ENCODE data around the gene XCL2. TPM values are rescaled to one million over a fixed set of nuclear protein-coding genes. Genes with fewer than 3 reads are reported as not detected.
"Not testable (repeated sequence)": the region's sequence is repeated elsewhere in the genome, so short reads cannot be mapped to it uniquely, and the experiment has no call there.

The XCL2 gene
- total RNA-seq, 2 donors from 2014 or later: 1.5 to 4.9 TPM

DNA sequence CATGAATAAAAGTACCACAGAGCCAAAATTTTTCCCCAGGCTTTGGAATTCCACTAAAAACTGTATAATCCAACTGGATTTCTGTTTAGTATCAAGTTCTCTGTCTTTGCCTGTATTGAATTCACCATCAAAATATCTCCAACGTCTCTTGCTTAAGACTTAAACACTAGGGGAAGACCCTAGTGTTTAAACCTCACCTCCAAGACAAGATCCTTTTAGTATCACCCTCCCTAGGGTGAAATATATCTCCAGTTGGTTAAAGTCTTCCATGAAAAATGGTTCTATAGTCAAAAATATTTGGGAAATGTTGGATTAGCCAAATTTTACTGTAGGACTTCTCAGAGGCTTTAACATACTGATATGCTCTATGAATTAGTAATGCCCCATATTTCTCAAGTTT lies 24.5 kb upstream of the XCL2 start:
- H3K9me3 Mint-ChIP-seq: peaks cover 0 to 5% of the 10 kb centered on the region in 2 donors
- DNase-seq (ENCODE audit: low spot score in 2 of 2): no peak
- H3K27ac Mint-ChIP-seq: no peak overlapping the region
- peaks cover 0 to 4% of the 10 kb centered on the region in 2 donors for H3K36me3 Mint-ChIP-seq
- ATAC-seq: no peak

DNA sequence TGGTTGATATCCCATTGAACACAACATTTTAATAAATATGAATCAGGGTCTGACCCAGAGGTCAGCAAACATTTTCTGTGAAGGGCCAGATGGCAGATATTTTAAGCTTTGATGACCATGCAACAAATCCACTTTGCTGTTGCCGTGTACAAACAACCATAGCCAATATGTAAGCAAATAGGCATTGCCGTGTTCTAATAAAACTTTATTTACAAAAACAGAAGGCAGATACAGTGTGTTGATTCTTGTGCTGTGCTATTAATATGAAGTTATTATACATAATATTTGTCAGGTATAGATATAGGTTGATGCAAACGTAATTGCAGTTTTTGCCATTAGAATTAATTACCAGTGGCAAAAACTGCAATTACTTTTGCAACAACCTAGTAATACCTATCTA lies 23.8 kb upstream of the XCL2 start:
- ATAC-seq (no peak), DNase-seq (ENCODE audit: low spot score in 2 of 2) (no peak)
- peaks cover 5 to 10% of the 10 kb centered on the region in 2 donors for H3K9me3 Mint-ChIP-seq

DNA sequence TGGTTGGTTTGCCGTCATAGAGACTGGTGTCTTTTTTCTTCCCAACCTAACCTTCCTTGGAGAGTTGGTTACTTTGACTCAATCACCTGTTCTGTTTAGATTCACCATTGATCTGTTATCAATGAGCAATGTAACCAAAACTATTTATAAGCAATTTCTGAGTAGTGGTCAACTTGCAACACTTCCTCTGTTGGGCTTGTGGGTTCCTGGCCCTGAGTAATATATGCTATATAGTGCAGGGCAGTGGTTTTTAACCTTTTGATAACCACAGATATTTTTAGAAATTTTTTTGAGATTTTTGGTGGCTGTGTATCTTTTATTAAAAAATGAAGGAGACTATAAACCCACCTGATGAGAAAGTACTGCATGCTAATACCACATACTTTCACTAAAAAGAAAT lies 23.2 kb upstream of the XCL2 start:
- ATAC-seq (no peak), DNase-seq (ENCODE audit: low spot score in 2 of 2) (no peak)
- H3K36me3 Mint-ChIP-seq: peaks cover 0 to 8% of the 10 kb centered on the region in 2 donors
- no peak overlapping the region for H3K27ac Mint-ChIP-seq
- peaks cover 5 to 11% of the 10 kb centered on the region in 2 donors for H3K9me3 Mint-ChIP-seq

More for the DNA sequence above, 23.8 kb upstream of the XCL2 start:
- Mint-ChIP-seq H3K27ac (no peak overlapping the region), H3K36me3 (peaks cover 0 to 8% of the 10 kb centered on the region in 2 donors)

DNA sequence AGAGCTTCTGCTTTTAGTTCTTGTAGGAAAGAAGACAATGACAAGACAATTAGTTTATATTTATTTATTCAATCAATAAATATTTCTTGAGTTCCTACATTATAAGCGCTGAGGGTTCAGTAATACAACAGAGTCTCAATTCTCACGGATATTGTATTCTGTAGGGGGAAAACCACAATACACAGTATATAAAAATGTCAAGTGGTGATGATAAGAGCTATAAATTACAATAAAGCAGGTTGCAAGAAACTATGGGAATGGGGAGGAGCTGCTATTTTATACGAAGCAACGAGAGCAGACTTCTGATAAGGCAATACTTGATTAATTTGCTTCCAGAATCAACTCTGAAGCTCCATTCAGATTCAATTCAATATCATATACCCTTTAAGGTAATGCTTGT lies 22.0 kb upstream of the XCL2 start:
- Mint-ChIP-seq H3K36me3 (peaks cover 0 to 8% of the 10 kb centered on the region in 2 donors), H3K9me3 (peaks cover 5 to 11% of the 10 kb centered on the region in 2 donors), H3K27ac (no peak overlapping the region)
- ATAC-seq (no peak), DNase-seq (ENCODE audit: low spot score in 2 of 2) (no peak)

DNA sequence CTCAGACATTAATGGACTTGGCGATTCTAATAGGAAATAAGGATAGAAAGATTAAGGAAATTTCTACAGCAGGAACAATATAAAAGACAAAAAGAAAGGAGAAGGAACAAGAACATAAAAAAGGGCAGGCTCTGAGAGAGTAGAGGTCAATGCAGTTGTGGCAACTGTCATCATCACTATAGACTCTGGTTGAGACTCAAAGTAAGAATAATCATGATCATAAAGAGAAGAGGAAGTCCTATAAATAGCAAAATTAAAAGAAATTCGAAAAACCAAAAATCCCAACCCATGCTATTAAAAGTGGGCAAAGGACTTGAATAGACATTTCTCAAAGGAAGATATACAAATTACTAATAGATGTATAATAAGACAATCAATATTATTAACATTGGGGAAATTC lies 18.2 kb upstream of the XCL2 start:
- no peak overlapping the region for H3K27ac Mint-ChIP-seq
- ATAC-seq: no peak
- H3K36me3 Mint-ChIP-seq: peaks cover 0 to 8% of the 10 kb centered on the region in 2 donors
- peaks cover 5 to 11% of the 10 kb centered on the region in 2 donors for H3K9me3 Mint-ChIP-seq
- no peak for DNase-seq (ENCODE audit: low spot score in 2 of 2)

DNA sequence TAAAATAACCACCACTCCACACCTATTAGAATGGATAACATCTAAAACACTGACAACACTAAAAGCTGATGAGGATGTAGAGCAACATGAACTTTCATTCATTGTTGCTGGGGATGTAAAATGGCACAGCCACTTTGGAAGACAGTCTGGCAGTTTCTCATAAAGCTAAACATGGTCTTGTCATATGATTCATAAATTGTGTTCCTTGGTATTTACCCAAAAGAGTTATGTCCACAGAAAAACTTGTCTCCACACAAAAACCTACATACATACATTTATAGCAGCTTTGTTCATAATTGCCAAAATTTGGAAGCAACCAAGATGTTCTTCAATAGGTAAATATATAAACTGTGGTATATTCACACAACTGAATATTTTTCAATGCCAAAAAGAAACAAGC lies 16.6 kb upstream of the XCL2 start:
- Mint-ChIP-seq H3K9me3 (peaks cover 5 to 11% of the 10 kb centered on the region in 2 donors), H3K36me3 (peaks cover 0 to 8% of the 10 kb centered on the region in 2 donors), H3K27ac (no peak overlapping the region)
- no peak for DNase-seq (ENCODE audit: low spot score in 2 of 2)
- no peak for ATAC-seq

DNA sequence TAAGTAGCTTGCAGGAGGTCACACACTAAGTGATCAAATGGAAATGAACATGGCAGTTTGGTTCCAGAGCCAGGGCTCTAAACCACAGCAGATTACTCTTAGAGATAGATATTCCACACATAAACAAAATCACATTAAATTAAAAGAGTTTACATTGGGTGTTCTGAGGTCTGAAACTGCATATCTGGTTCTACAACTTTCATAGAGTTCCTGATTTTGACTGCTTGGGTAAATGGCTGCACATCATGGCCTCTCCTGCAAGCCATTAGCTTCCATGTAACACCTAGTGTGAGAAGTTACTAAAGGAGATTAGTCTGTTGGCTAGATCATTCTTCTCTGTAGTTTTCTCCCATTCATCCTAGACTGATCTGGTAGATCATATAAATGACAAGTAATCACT lies 12.8 kb upstream of the XCL2 start:
- ATAC-seq (no peak), DNase-seq (ENCODE audit: low spot score in 2 of 2) (no peak)
- Mint-ChIP-seq H3K36me3 (no peaks in the 10 kb centered on the region), H3K27ac (no peak overlapping the region), H3K9me3 (no peaks in the 10 kb centered on the region)

DNA sequence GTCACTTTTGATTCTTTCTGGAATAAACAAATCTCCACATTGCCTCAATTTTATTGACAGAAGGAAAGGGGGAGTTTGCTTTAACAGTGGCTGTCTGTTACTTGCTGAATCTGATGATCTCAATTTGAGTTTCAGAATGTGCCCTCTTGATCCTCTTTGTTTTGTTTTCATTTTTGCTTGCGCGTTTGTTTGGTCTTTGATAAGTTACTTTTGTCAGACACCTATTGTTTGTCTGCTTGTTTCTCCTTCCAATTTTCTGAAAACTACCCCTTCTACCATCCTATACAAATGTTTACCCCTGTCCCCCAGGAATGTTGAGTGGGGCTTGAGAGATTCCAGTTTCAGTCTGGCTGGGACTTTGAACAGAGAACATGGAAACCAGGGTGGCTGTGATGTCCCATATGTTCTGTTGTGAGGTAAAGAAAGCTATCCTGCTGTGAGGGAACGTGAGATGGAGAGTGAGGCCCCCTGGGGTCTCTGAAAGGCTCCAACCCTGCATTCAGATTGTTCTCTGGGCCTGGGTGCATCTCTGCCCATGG lies 11.8 kb upstream of the XCL2 start:
- DNase-seq (ENCODE audit: low spot score in 2 of 2): no peak
- peak overlapping the region in 1 of 2 donors; percentile 73 for H3K27ac Mint-ChIP-seq
- no peak for ATAC-seq
- no peaks in the 10 kb centered on the region for H3K36me3 Mint-ChIP-seq
- peaks cover 0 to 3% of the 10 kb centered on the region in 2 donors for H3K9me3 Mint-ChIP-seq

DNA sequence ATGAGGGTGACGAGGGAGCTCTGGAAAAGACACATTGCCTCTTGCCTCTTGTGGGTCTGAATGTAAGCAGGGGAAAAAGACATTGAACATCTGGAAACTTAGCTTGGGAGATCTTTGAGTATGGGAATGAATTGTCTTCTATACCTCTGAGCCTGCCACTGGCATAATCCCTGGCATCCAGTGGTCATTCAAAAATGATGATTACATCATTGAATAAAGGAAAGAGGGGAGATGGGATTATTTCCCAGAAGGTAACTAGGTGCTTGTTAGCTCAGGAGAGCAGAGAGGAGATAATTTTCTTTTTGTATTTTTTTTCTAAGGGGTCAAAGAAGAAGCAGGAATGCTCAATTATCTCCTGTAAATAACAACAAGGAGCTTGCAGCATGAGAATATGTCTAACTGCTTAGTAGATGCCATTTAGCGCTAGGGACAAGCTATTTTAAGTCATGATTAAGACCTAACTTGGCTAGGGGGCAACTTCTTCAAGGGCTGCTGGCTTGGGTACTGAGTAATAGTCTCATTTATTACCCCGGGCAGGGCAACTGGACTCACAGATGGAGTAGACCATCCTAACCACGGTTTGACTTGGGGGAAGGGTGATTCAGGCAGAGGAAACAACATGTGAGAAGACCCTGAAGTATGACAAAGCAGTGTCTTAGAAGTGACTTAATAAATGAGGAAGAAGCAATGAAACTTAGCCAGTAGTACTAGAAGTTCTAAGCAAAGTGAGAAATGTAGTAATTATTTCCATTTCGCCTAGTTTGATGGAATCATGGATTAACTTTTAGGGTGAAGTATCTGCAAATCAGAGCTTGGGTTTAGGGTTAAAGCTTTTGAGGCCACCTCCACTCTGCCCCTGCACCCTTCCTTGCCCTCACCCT lies 11.0 kb upstream of the XCL2 start:
- Mint-ChIP-seq H3K27ac (no peak overlapping the region), H3K36me3 (no peaks in the 10 kb centered on the region), H3K9me3 (peaks cover 0 to 3% of the 10 kb centered on the region in 2 donors)
- DNase-seq (ENCODE audit: low spot score in 2 of 2) (no peak), ATAC-seq (peak in 1 of 2 donors; percentile 31)

DNA sequence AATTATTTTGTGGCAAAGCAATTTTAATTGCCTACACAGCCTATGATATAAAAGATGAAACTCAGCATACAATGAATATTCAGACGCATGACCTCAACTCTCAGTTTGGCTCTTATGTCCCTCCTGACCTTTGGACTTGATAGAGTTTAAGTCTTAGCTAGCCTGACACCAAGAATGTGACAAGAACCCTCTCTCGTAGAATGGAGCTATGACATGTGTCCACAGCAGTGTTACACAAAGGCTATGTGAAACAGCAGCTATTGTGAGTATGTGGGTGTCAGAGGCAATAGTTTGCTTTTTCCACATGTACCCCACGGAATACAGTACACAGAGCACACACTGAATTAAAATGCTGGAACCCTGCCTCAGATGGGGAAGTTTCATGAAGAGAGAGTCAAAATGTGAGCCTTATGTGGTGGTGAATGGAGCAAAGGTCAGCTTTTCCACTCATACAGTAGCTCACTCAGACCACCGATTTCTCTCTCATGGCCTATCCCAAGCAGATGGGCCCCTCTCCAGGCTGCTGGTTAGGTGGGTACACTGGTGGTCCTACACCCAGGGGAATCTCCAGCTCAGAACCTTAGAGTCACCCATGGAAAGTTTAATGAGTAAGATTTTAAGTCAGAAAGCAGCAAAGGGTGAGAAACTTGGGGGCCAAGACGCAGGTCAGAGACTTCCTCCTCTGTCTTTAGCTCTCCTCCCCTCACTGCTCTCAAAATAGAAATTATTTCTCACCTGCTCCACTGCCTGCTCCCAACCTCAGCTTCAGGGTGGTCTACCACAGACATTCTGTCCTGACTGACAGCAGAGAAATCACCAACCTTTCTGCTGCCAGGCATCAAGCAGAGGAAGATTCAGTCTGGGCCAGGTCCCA lies 10.1 kb upstream of the XCL2 start:
- DNase-seq (ENCODE audit: low spot score in 2 of 2): no peak
- H3K27ac Mint-ChIP-seq: no peak overlapping the region
- peaks cover 0 to 3% of the 10 kb centered on the region in 2 donors for H3K9me3 Mint-ChIP-seq
- no peaks in the 10 kb centered on the region for H3K36me3 Mint-ChIP-seq
- ATAC-seq: peak; percentile 16 to 30

DNA sequence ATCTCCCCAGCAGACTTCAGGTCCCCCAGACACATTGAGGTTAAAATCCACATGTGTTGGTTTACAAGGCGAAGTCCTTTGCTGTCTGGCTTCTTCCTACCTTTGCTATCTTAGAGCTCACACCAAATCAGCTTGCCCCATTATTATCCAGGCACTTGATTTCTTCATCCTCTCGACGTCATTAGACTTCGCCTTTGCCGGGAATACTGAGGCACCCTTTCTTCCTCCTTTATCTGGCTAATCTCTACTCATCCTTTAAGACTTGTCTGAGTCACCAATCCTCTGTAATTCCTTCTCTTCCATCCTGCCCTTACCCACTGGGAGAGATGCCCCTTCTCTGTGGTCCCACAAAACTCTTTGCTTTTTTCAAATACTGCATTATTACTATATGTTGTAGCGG lies 9.2 kb upstream of the XCL2 start:
- no peak for ATAC-seq
- peaks cover 0 to 3% of the 10 kb centered on the region in 2 donors for H3K9me3 Mint-ChIP-seq
- DNase-seq (ENCODE audit: low spot score in 2 of 2): no peak
- peak overlapping the region in 1 of 2 donors; percentile 77 for H3K27ac Mint-ChIP-seq
- H3K36me3 Mint-ChIP-seq: no peaks in the 10 kb centered on the region

DNA sequence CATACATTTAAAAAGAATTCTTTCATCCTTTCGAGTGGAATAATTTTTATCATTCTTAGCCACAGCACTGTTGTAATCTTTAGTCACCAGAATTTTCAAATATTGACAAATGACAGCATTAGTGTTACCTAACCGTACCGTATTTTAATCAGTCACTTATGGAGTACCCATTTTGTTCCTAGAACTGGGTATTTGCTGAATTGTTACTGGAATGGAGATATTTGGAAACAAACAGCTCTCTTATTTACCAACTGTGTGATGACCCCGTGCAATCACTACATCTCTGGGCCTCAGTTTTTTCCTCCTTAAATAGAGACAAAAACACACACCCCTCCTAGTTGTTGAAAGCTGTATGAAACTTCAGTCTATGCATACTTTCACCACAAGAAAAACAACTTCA lies 7.9 kb upstream of the XCL2 start:
- DNase-seq (ENCODE audit: low spot score in 2 of 2) (no peak), ATAC-seq (no peak)
- no peaks in the 10 kb centered on the region for H3K36me3 Mint-ChIP-seq
- H3K9me3 Mint-ChIP-seq: peaks cover 0 to 8% of the 10 kb centered on the region in 2 donors
- no peak overlapping the region for H3K27ac Mint-ChIP-seq

DNA sequence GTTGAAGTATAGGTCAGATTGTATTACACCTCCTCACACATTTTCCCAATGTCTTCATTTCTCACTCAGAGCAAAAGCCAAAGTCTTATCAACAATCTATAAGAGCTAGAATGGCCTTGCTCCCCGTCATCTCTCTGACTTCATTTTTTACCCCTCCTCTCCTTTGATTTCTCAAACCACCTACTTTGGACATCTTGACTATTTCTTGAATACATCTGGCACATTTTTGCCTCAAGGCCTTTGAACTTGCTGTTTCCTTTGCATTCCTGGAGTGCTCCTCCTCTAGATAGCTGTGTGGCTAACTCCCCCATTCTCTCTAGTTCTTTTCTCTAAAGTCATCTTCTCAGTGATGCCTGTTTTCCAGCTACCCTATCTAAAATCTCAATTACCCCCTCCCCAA lies 7.2 kb upstream of the XCL2 start:
- no peak for ATAC-seq
- no peaks in the 10 kb centered on the region for H3K36me3 Mint-ChIP-seq
- H3K27ac Mint-ChIP-seq: no peak overlapping the region
- peaks cover 0 to 8% of the 10 kb centered on the region in 2 donors for H3K9me3 Mint-ChIP-seq
- no peak for DNase-seq (ENCODE audit: low spot score in 2 of 2)

DNA sequence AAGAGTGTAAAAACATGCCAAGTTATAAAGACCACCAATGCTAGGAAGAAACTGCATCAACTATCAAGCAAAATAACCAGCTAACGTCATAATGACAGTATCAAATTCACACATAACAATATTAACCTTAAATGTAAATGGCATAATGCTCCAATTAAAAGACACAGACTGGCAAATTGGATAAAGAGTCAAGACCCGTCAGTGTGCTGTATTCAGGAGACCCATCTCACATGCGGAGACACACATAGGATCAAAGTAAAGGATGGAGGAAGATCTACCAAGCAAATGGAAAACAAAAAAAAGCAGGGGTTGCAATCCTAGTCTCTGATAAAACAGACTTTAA lies 2.7 kb upstream of the XCL2 start:
- not testable (repeated sequence) for H3K36me3 Mint-ChIP-seq; H3K27ac Mint-ChIP-seq; ATAC-seq; H3K9me3 Mint-ChIP-seq; DNase-seq (ENCODE audit: low spot score in 2 of 2)

DNA sequence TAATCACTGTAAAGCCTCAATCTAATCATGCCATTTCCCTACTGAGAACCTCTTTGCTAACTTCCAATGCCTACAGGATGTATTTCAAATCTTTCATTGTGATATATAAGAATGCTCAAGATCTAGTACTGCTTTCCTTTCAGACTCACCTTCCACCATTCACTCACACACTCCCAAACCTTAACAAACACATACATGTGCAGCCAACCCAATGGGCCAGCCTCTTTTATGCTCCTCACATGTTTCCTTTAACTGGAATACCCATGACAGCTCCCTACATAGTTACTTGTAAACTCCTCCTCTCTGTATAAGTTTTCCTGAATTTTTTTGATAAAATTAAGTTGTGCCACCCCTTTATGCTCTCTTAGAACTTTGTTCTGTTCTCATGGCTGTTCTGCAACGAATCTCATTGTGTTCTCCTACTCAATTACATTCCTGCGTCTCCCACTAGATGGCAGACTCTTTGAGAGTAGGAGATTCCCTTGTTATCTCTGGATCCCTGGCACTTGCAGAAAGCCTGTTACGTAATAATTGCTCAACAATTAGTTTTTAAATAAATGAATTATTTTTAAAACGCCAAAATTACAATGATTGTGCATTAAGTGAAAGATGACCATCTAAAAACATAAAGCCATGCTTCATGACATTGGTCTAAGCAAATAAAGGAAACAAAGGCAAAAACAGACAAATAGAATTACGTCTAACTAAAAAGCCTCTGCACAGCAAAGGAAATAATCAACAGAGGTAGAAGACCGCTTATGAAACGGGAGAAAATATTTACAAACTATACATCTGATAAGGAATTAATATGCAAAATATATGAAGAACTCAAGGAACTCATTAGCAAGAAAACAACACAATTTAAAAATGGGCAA lies 2.1 kb upstream of the XCL2 start:
- not testable (repeated sequence) for ATAC-seq; DNase-seq (ENCODE audit: low spot score in 2 of 2); H3K27ac Mint-ChIP-seq; H3K36me3 Mint-ChIP-seq; H3K9me3 Mint-ChIP-seq

DNA sequence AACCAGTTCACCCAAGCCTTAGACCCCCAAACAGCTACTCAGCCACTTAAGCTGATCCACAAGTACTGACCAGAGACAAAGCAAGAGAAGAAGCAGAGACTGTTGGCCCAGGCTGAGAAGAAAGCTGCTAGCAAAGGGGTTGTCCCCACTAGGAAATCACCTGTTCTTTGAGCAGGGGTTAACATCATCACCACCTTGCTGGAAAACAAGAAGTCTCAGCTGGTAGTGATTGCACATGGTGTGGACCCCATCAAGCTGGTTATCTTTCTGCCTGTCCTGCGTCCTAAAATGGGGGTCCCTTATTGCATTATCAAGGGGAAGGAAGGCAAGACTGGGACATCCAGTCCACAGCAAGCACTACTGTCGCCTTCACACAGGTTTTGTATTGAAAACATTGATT lies 819 bp downstream of the XCL2 start:
- H3K9me3 Mint-ChIP-seq: peaks cover 0 to 11% of the 10 kb centered on the region in 2 donors
- not testable (repeated sequence) for H3K27ac Mint-ChIP-seq; DNase-seq (ENCODE audit: low spot score in 2 of 2); ATAC-seq; H3K36me3 Mint-ChIP-seq

Measured in activated naive CD4-positive, alpha-beta T cell treated with anti-CD3 and anti-CD28 coated beads, Interleukin-2, amount 50 U/mL, for 72 hours (primary cell).